K562 (cell line): Measurements from ENCODE around the gene ANO8. TPM values are rescaled to one million over a fixed set of nuclear protein-coding genes. Genes with fewer than 3 reads are reported as not detected.
A peak's percentile ranks its signal among the peaks of the same experiment; 100 is the strongest.

ENCODE experiments used
- MTF1 ChIP-seq: fragments of 250-450 bp; sonication (Bioruptor Pico); IDR thresholded peaks from 2 replicates; pipeline ENCODE4 v1.9.0; 2021; ENCODE audit warnings: moderate library complexity, mild to moderate bottlenecking, inconsistent platforms, borderline replicate concordance
- PTTG1 ChIP-seq: fragments of 450-650 bp; IDR thresholded peaks from 2 replicates; pipeline ENCODE4 v1.6.1; 2016; ENCODE audit warnings: low read depth, mild to moderate bottlenecking, missing genetic modification characterization, missing compliant biosample characterization
- RFX5 ChIP-seq: IDR thresholded peaks from 2 replicates; pipeline ENCODE4 v1.6.1; 2011; ENCODE audit warnings: low read depth, mild to moderate bottlenecking, improper control_type of control experiment, low read length
- SREBF2 ChIP-seq: sonication (generic); formaldehyde crosslinking; IDR thresholded peaks from 2 replicates; pipeline ENCODE4 v1.4.0; 2020; ENCODE audit warnings: mild to moderate bottlenecking, missing genetic modification reagents
- TAF15 ChIP-seq: fragments of 200-400 bp; formaldehyde crosslinking; IDR thresholded peaks from 2 replicates; pipeline ENCODE4 v1.6.1; 2017; ENCODE audit warnings: mild to moderate bottlenecking, low read depth, low read length, moderate library complexity
- THRAP3 ChIP-seq: fragments of 450-650 bp; IDR thresholded peaks from 2 replicates; pipeline ENCODE4 v1.6.1; 2016; ENCODE audit warnings: mild to moderate bottlenecking, inconsistent platforms, borderline replicate concordance
- YBX1 ChIP-seq: fragments of 450-650 bp; IDR thresholded peaks from 2 replicates; pipeline ENCODE4 v1.7.1; 2016; ENCODE audit warnings: mild to moderate bottlenecking
- ZNF24 ChIP-seq: fragments of 450-650 bp; IDR thresholded peaks from 2 replicates; pipeline ENCODE4 v1.6.1; 2016
- ZNF717 ChIP-seq: fragments of 250-450 bp; sonication (Bioruptor Pico); IDR thresholded peaks from 2 replicates; pipeline ENCODE4 v1.5.0; 2021
- ZNF830 ChIP-seq: fragments of 250-450 bp; sonication (Bioruptor Pico); IDR thresholded peaks from 2 replicates; pipeline ENCODE4 v1.5.0; 2021; ENCODE audit warnings: mild to moderate bottlenecking
- polyA plus RNA-seq, 8 experiments: library from polyadenylated mRNA; depleted of rRNA in 4 of 8; stranded (reverse) in 5 of 8; unstranded in 3 of 8; fragments of >200 nt; fragmentation: Nextera tagmentation in 2 of 8; fragmentation: Illumina TruSeq in 1 of 8; extraction: Ambion mirVana in 2 of 8; extraction: Trizol in 1 of 8; gene quantifications; 2 replicates each; pipeline versions ENCODE4 v1.2.1 to v1.2.3, GENCODE V29; 2011 to 2014; ENCODE audit warnings: inconsistent platforms in 1 of 8, missing spikeins in 1 of 8
- total RNA-seq, 7 experiments: library from RNA; depleted of rRNA in 6 of 7; stranded (reverse); fragments of >200 nt in 6 of 7; fragmentation: Illumina TruSeq in 2 of 7; extraction: Trizol in 2 of 7; gene quantifications; 2 replicates each; pipeline versions ENCODE4 v1.2.1 to v1.2.3, GENCODE V29; 2011 to 2021; ENCODE audit warnings: low replicate concordance in 1 of 7
- TF ChIP-seq, protein P1 (sequence below): sonication (generic); formaldehyde crosslinking; IDR thresholded peaks from 2 replicates; pipeline ENCODE4 v1.8.1; 2023; ENCODE audit warnings: mild to moderate bottlenecking, missing genetic modification reagents, moderate library complexity
- TF ChIP-seq, protein P2 (sequence below): fragments of 150-350 bp; IDR thresholded peaks from 2 replicates; pipeline ENCODE4 v1.6.1; 2014; ENCODE audit warnings: low read depth, mild to moderate bottlenecking, low read length, borderline replicate concordance
- TF ChIP-seq, protein P3 (sequence below): fragments of 250-450 bp; sonication (Bioruptor Pico); IDR thresholded peaks from 2 replicates; pipeline ENCODE4 v1.5.1; 2021; ENCODE audit warnings: mild to moderate bottlenecking
- TF ChIP-seq, protein P4 (sequence below): sonication (generic); formaldehyde crosslinking; IDR thresholded peaks from 2 replicates; pipeline ENCODE4 v1.8.1; 2023; ENCODE audit warnings: missing genetic modification reagents, mild to moderate bottlenecking, borderline replicate concordance

ANO8 gene
- total and polyA plus RNA-seq, 9 of the 15 experiments (the other 6 are each of a cell fraction or from before 2014, with no cell fraction given): 0.07 to 7.6 (median 2.3) TPM; not detected in 1

DNA sequence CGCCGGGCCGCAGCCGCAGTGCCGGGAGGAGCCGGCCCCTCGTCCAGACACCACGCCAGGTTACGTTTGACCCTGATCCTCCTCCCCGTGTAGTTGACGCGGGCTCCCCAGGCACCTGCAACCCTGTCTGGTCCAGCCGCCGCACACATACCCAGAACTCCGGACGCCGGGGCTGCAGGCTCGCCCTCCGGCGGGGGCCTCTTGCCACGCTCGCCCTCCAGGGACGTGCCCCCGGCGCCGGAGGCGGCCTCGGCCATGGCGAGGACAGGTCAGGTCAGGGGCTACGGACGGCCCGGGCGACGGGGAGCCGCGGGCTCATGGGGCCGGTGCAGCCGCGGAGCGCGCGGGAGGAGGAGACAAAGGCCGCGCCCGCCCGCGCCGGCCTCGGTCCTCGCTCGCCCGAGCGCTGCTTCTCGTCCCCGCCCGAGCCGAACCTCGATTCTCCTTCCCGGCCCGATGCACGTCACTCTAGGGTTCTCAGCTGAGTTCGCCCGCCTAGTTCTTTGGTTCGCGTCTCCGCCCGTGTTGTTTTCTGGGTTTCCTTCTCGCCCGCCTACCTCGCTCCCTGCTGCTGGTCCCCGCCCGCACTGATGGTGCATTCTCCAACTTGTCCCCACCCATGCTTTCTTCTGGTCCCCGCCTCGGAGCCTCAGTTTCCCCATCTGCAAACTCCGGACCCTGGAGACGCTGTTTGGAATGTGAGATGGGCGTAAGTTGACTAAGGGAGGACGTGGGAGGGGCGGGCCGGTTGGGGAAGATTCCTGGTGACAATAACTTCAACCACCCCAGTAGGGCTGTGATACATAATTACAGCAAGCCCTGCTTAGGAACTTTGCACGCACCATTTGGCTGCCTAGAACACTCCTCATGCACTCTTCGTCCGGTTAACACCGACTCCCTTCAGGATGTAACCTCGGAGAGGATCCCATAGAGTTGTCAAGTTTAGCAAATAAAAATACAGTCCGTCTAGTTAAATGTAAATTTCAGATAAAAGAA lies at the start of gene ANO8 (continued):
- TF ChIP-seq, protein P1, sequence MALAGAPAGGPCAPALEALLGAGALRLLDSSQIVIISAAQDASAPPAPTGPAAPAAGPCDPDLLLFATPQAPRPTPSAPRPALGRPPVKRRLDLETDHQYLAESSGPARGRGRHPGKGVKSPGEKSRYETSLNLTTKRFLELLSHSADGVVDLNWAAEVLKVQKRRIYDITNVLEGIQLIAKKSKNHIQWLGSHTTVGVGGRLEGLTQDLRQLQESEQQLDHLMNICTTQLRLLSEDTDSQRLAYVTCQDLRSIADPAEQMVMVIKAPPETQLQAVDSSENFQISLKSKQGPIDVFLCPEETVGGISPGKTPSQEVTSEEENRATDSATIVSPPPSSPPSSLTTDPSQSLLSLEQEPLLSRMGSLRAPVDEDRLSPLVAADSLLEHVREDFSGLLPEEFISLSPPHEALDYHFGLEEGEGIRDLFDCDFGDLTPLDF (CRISPR knock-in tag): peak; percentile 43; the same call in 1 of the 2 replicates
- TF ChIP-seq ZNF830 (no peak), MTF1 (CRISPR knock-in tag) (no peak), RFX5 (0 out of 2 replicates have a peak, but pooled peaks have one; percentile 18), SREBF2 (CRISPR knock-in tag) (no peak), TAF15 (no peak), ZNF717 (no peak), THRAP3 (no peak), ZNF24 (peak; percentile 85), YBX1 (no peak), PTTG1 (tag) (no peak)
- TF ChIP-seq, protein P2, sequence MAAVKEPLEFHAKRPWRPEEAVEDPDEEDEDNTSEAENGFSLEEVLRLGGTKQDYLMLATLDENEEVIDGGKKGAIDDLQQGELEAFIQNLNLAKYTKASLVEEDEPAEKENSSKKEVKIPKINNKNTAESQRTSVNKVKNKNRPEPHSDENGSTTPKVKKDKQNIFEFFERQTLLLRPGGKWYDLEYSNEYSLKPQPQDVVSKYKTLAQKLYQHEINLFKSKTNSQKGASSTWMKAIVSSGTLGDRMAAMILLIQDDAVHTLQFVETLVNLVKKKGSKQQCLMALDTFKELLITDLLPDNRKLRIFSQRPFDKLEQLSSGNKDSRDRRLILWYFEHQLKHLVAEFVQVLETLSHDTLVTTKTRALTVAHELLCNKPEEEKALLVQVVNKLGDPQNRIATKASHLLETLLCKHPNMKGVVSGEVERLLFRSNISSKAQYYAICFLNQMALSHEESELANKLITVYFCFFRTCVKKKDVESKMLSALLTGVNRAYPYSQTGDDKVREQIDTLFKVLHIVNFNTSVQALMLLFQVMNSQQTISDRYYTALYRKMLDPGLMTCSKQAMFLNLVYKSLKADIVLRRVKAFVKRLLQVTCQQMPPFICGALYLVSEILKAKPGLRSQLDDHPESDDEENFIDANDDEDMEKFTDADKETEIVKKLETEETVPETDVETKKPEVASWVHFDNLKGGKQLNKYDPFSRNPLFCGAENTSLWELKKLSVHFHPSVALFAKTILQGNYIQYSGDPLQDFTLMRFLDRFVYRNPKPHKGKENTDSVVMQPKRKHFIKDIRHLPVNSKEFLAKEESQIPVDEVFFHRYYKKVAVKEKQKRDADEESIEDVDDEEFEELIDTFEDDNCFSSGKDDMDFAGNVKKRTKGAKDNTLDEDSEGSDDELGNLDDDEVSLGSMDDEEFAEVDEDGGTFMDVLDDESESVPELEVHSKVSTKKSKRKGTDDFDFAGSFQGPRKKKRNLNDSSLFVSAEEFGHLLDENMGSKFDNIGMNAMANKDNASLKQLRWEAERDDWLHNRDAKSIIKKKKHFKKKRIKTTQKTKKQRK: no peak
- TF ChIP-seq, protein P3, sequence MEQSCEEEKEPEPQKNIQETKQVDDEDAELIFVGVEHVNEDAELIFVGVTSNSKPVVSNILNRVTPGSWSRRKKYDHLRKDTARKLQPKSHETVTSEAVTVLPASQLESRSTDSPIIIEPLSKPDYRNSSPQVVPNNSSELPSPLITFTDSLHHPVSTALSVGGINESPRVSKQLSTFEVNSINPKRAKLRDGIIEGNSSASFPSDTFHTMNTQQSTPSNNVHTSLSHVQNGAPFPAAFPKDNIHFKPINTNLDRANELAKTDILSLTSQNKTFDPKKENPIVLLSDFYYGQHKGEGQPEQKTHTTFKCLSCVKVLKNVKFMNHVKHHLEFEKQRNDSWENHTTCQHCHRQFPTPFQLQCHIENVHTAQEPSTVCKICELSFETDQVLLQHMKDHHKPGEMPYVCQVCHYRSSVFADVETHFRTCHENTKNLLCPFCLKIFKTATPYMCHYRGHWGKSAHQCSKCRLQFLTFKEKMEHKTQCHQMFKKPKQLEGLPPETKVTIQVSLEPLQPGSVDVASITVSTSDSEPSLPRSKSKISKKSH (CRISPR knock-in tag): no peak
- TF ChIP-seq, protein P4, sequence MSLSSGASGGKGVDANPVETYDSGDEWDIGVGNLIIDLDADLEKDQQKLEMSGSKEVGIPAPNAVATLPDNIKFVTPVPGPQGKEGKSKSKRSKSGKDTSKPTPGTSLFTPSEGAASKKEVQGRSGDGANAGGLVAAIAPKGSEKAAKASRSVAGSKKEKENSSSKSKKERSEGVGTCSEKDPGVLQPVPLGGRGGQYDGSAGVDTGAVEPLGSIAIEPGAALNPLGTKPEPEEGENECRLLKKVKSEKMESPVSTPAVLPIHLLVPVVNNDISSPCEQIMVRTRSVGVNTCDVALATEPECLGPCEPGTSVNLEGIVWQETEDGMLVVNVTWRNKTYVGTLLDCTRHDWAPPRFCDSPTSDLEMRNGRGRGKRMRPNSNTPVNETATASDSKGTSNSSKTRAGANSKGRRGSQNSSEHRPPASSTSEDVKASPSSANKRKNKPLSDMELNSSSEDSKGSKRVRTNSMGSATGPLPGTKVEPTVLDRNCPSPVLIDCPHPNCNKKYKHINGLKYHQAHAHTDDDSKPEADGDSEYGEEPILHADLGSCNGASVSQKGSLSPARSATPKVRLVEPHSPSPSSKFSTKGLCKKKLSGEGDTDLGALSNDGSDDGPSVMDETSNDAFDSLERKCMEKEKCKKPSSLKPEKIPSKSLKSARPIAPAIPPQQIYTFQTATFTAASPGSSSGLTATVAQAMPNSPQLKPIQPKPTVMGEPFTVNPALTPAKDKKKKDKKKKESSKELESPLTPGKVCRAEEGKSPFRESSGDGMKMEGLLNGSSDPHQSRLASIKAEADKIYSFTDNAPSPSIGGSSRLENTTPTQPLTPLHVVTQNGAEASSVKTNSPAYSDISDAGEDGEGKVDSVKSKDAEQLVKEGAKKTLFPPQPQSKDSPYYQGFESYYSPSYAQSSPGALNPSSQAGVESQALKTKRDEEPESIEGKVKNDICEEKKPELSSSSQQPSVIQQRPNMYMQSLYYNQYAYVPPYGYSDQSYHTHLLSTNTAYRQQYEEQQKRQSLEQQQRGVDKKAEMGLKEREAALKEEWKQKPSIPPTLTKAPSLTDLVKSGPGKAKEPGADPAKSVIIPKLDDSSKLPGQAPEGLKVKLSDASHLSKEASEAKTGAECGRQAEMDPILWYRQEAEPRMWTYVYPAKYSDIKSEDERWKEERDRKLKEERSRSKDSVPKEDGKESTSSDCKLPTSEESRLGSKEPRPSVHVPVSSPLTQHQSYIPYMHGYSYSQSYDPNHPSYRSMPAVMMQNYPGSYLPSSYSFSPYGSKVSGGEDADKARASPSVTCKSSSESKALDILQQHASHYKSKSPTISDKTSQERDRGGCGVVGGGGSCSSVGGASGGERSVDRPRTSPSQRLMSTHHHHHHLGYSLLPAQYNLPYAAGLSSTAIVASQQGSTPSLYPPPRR (CRISPR knock-in tag): peak; percentile 59; the same call in 1 of the 2 replicates
